ENCODE data around the gene MYBPC1. TPM values are rescaled to one million over a fixed set of nuclear protein-coding genes. Genes with fewer than 3 reads are reported as not detected.

MYBPC1 gene
- polyA plus RNA-seq, 3 donors from 2014 or later: not detected

DNA sequence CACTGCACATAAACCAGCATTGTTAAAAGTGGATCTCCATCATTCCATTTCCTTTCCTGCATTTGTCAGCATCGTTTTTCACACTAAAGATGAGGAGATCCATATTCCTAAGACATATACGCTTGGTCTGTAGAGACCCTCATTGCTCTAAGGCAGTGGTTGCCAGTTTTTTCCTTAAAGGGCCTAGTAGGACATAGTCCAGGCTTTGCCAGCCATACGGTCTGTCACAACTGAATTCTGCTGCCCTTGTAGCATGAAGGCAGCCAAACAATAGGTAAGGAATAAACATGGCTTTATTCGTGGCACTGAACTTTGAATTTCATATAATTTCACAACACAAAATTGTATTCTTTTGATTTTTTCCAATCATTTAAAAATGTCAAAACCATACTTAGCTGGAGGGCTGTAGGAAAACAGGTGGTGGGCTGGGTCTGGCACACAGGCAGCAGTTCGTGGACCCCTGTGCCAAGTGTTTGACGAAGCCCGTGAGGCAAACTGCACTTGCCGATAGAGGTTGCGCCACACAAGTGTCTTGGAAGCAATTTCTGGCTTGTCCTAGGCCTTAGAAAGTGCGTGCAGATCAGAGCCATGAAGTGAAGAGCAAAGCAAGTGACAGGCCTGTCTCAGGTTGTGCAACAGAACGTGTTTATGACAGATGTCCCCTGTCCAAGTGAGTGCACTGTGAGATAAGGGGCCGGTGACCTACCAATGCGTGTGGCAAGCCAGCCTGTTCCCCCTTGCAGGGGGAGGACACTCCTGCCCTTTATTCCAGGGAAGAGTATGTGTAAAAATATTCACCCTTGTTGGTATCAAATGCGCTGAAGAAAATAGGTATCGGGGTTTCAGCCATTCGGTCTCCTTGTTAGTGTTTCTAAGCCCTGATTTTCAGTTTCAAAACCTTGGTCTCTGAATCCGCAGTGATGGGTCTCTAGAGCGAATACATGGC lies 101.8 kb downstream of the MYBPC1 start:
- Mint-ChIP-seq H3K27ac (peak overlapping the region; percentile 72 to 92 (median 84)), H3K9me3 (no peaks in the 10 kb centered on the region), H3K4me3 (peak overlapping the region; percentile 91 to 93 (median 93)), H3K36me3 (no peaks in the 10 kb centered on the region), H3K4me1 (peaks cover 17 to 19% of the 10 kb centered on the region in 2 donors), H3K27me3 (ENCODE audit: low read depth in 3 of 3) (peaks cover 2 to 6% (median 3%) of the 10 kb centered on the region in 3 donors)
- DNase-seq: no peak

DNA sequence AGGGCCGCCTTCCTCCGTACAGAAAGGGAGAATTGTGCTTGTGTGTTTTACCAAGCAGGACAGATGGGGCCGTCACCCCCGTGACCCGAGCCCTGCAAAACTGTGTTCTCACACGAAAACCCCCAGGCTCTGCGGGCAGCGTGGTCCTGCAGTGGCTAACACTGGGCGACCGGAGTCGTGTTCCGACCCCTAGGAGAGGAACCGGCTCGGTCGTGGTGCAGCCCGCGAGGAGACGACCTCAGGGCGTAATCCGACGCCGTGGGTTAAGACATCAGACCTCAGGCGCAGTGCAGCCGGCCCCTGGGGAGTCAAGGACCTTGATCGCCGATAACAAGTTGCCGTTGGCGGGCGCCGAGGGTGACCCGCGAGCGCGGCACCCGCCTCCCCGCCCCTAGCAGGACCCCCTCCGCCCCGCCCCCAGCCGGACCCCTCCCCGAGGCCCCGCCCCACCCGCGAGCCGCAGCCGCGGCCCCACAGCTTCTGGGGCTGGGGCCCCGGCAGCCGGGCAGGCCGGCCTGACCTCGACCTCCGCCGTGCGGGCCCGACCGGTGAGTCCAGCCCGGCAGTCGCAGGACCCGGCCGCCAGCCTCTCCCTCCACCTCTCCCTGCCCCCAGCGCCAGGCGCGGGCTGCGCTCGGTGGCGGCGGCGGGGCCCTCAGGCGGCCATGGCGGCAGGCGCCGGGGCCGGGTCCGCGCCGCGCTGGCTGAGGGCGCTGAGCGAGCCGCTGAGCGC lies 102.6 kb downstream of the MYBPC1 start, which contains the start of gene CHPT1:
TSS of gene CHPT1 (plus strand) at position 444 of the 733 bp plus-strand sequence. CDS start at position 666, 222 bp downstream.
- Mint-ChIP-seq H3K36me3 (no peaks in the 10 kb centered on the region), H3K4me3 (peak within 1 kb of the TSS; percentile 91 to 93 (median 93)), H3K27me3 (ENCODE audit: low read depth in 3 of 3) (peaks cover 2 to 6% (median 3%) of the 10 kb centered on the region in 3 donors), H3K4me1 (peaks cover 17 to 19% of the 10 kb centered on the region in 2 donors), H3K9me3 (no peaks in the 10 kb centered on the region), H3K27ac (peak within 1 kb of the TSS; percentile 72 to 92 (median 84))
- peak; percentile 72 to 74 (median 72) for DNase-seq

DNA sequence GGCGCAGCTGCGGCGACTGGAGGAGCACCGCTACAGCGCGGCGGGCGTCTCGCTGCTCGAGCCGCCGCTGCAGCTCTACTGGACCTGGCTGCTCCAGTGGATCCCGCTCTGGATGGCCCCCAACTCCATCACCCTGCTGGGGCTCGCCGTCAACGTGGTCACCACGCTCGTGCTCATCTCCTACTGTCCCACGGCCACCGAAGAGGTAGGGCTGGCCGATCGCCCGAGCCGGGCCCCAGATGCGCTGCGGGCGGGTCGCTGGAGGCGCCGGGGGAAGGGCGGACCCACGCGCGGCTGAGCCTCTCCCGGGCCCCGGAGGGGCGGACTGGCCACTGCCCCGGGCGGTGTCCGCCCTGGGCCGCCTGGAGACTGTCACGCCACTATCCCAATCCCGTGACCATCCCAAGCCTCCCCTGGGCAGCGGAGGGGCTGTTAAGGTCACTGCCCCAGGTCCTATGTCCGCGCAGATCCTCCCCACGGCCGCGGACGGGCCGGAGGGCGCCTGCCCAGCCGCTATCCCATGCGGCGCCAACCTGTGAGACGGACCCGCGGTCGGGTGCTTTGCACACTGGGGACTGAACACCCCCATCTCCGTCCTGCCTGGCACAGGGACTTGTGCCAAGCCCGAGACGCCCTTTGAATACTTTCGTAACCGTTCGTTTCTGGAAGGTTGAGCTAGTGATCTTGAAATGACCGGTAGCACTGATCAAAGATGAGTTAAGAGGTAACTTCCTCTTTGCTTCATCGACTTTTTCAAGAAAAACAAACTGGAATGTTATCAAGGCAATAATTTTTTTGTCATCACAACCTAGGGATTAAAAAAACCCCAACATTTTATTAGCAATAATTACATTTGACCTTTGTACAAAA lies 103.4 kb downstream of the MYBPC1 start:
- H3K4me3 Mint-ChIP-seq: peak overlapping the region; percentile 84 to 93 (median 90)
- H3K4me1 Mint-ChIP-seq: peaks cover 17 to 19% of the 10 kb centered on the region in 2 donors
- H3K9me3 Mint-ChIP-seq: no peaks in the 10 kb centered on the region
- peaks cover 2 to 3% (median 3%) of the 10 kb centered on the region in 3 donors for H3K27me3 Mint-ChIP-seq (ENCODE audit: low read depth in 3 of 3)
- peak overlapping the region; percentile 14 to 85 (median 76) for H3K27ac Mint-ChIP-seq
- peak; percentile 13 to 21 (median 13) for DNase-seq
- H3K36me3 Mint-ChIP-seq: no peaks in the 10 kb centered on the region

DNA sequence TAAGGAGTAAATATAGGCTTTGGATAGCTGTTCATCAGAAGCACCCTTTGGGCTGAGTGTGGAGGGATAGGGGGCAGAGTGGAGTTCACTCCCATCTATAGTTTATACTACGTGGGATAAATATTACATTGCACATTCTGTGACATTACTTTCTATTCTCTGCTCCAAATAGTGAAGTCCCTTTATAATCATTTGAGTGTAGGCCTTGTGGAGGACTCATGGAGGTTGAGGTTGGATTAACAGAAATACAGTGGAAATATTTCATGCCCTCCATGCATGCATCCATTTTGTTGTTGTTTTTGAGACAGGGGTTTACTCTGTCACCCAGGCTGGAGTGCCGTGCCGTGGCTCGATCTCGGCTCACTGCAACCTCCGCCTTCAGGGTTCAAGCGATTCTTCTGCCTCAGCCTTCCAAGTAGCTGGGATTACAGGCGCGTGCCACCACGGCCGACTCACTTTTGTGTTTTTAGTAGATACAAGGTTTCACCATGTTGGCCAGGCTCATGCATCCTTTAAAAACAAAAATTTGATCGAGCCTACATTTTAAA lies 104.1 kb downstream of the MYBPC1 start:
- Mint-ChIP-seq H3K4me1 (peaks cover 17 to 19% of the 10 kb centered on the region in 2 donors), H3K9me3 (no peaks in the 10 kb centered on the region), H3K4me3 (peak overlapping the region; percentile 82 to 93 (median 90)), H3K36me3 (no peaks in the 10 kb centered on the region), H3K27me3 (ENCODE audit: low read depth in 3 of 3) (peaks cover 2 to 3% (median 3%) of the 10 kb centered on the region in 3 donors), H3K27ac (peak overlapping the region in 5 of 6 donors; percentile 14 to 85 (median 79))
- DNase-seq: no peak

DNA sequence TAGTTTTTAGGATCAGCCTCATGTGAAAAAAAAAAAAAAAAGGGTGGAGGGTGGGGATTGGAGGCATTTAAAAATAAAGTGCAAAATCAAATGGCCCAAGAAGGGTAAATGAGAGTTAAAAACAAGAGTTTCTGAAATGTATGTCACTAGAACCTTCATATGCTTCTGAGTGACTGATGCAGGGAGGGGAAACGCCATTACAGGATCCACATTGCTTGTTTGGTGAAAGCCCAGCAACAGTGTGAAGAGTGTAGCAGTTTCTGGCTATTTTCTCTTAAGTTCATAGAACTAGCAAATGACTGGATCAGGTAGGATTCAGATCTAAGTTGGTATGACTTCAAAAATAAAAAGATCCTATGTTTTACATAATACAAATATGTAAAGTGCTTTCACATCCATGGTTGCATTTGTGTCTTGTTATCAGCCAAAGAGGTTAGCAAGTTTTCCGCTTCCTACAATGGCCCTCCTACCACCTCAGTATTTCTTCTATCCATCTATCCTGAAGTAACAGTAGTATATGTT lies 105.6 kb downstream of the MYBPC1 start:
- Mint-ChIP-seq H3K4me3 (no peak overlapping the region), H3K27ac (no peak overlapping the region), H3K36me3 (no peaks in the 10 kb centered on the region), H3K9me3 (no peaks in the 10 kb centered on the region), H3K4me1 (peaks cover 17 to 19% of the 10 kb centered on the region in 2 donors), H3K27me3 (ENCODE audit: low read depth in 3 of 3) (peaks cover 2 to 3% (median 3%) of the 10 kb centered on the region in 3 donors)
- DNase-seq: no peak

DNA sequence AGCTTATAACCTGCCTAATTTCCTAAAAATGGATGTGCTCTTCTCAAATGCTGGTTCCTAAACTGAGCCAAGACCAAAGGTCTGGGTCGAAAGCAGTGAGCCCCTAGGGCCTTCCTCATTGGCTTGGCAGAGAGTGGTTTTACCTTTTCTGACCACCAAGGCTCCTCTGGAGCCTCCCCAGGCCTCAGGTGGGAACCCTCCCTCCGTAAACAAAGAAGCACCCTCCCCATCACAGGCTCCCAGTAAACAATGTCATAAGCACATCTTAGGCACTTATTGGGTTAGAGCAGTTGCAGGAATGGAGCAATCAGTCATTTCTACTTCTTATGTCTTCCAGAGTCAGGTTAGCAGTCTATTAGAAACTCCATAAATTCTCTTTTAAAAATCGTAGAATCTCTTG lies 108.7 kb downstream of the MYBPC1 start:
- H3K9me3 Mint-ChIP-seq: no peaks in the 10 kb centered on the region
- H3K27ac Mint-ChIP-seq: no peak overlapping the region
- no peak for DNase-seq
- peaks cover 5% of the 10 kb centered on the region in 2 donors for H3K4me1 Mint-ChIP-seq
- no peak overlapping the region for H3K4me3 Mint-ChIP-seq
- peaks cover 0 to 2% (median 0%) of the 10 kb centered on the region in 3 donors for H3K27me3 Mint-ChIP-seq (ENCODE audit: low read depth in 3 of 3)
- no peaks in the 10 kb centered on the region for H3K36me3 Mint-ChIP-seq

DNA sequence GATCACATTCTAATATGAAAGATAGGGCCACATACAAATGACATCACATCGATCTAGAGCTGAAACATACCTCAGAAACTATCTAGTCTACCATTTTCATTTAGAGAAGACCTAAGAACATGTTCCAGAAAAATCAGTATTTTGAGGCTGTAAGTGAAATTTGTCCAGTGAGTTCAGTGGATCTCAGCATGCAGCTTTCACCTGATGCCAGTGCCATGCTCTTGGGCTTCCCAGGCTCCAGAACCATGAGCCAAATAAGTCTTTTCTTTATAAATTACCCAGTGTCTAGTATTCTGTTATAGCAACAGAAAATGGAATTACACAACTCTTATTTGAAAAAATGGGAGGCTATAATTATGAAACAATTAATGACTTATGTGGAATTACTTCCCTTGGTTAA lies 111.6 kb downstream of the MYBPC1 start:
- H3K27ac Mint-ChIP-seq: no peak overlapping the region
- DNase-seq: no peak
- H3K36me3 Mint-ChIP-seq: no peaks in the 10 kb centered on the region
- H3K9me3 Mint-ChIP-seq: no peaks in the 10 kb centered on the region
- no peak overlapping the region for H3K4me3 Mint-ChIP-seq
- H3K27me3 Mint-ChIP-seq (ENCODE audit: low read depth in 3 of 3): no peaks in the 10 kb centered on the region
- peaks cover 8 to 11% of the 10 kb centered on the region in 2 donors for H3K4me1 Mint-ChIP-seq

DNA sequence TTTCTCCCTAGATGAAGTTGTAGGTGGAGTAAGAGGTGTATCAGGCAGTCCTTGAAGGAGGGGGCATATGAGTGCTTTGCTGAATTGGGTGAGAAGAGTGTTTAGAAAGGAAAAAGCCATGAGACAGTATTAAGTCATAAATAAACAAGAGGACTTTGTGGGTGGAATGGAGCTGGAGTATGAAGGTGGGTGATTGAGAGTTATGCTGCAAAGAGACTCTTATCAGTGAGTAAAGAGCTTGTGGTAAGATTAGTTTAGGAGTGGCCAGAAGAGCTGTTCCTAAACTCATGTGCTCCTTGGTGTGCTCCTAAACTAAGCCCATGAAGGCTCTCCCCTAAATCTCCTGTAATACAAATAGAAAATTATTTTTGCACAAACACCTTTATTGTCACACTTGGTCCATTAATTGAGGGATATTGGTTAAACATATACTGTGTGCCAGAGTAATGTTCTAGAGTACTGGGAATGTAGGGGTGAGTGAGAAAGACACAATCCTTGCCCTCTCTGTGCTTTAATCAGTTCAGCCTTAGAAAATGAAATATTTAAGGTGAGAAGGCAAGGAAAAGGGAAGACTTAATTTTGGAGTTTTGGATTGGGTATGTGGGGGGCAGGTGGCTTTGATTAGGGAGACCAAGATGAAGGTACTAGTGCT lies 112.5 kb downstream of the MYBPC1 start:
- Mint-ChIP-seq H3K4me3 (no peak overlapping the region), H3K9me3 (no peaks in the 10 kb centered on the region), H3K36me3 (no peaks in the 10 kb centered on the region), H3K27ac (peak overlapping the region in 1 of 6 donors; percentile 20), H3K27me3 (ENCODE audit: low read depth in 3 of 3) (no peaks in the 10 kb centered on the region), H3K4me1 (peaks cover 8 to 11% of the 10 kb centered on the region in 2 donors)
- no peak for DNase-seq

DNA sequence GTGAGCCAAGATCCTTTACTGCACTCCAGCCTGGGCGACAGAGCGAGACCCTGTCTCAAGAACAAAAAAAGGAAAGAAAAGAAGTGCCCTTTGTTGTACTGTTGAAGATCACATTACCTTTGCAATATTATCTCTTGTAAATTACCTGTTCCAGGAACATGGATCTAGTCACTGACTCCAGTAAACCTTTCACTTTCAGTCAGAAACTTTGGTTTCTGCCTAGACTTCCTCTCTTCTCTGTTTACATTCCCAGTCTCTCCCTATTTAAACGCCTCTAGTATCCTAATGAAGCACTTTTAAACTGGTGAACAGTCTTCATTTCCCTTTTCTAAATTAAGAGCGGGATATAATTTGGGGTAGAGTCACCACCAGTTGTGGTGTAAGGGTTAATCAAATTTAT lies 115.5 kb downstream of the MYBPC1 start:
- Mint-ChIP-seq H3K36me3 (no peaks in the 10 kb centered on the region), H3K9me3 (no peaks in the 10 kb centered on the region), H3K27ac (no peak overlapping the region), H3K27me3 (ENCODE audit: low read depth in 3 of 3) (no peaks in the 10 kb centered on the region), H3K4me3 (no peak overlapping the region), H3K4me1 (peaks cover 8 to 11% of the 10 kb centered on the region in 2 donors)
- DNase-seq: no peak

DNA sequence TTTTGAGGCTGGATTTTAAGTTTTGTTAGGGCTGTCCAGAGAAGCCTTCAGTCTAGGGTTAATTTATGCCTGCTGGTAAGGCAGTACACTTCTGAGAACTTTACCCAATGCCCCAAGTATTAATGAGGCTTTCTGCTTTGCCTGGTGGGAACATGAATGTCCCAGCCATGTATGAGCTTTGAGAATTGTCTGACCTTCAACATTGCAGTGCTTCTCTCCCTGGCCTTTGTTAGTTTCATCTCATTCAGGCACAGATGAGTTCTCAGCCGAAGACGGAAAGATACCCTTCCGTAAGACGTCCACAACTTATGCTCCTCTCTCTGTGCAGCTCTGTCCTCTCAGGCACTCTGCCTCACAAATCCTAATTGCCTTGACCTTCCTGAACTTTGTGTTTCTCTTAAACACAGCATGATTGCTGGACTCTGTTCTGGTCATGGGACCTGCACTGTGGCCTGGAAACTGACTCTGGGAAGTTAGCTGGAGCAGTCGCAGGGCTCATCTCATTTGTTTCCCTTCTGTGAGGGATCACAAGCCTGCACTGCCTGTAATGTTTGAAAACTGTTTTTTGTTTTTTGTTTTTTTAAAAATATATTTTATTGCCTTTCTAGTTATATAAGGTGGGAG lies 118.4 kb downstream of the MYBPC1 start:
- no peaks in the 10 kb centered on the region for H3K27me3 Mint-ChIP-seq (ENCODE audit: low read depth in 3 of 3)
- peaks cover 8 to 11% of the 10 kb centered on the region in 2 donors for H3K4me1 Mint-ChIP-seq
- no peak for DNase-seq
- H3K36me3 Mint-ChIP-seq: peaks cover 0 to 5% (median 2%) of the 10 kb centered on the region in 3 donors
- peak overlapping the region in 1 of 6 donors; percentile 6 for H3K27ac Mint-ChIP-seq
- no peaks in the 10 kb centered on the region for H3K9me3 Mint-ChIP-seq
- no peak overlapping the region for H3K4me3 Mint-ChIP-seq

DNA sequence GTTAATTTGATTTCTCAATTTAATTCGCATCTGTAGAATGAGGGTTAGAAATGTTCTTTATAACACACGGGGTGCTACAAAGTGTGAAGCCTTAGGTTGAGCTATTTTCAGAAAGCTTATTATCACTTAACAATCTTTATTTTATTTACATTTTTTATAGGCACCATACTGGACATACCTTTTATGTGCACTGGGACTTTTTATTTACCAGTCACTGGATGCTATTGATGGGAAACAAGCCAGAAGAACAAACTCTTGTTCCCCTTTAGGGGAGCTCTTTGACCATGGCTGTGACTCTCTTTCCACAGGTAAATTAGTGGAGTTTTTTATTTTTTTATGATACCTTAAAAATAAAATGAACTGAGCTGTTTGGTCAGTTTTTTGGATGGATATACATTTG lies 119.2 kb downstream of the MYBPC1 start:
- DNase-seq: no peak
- Mint-ChIP-seq H3K36me3 (peaks cover 0 to 5% (median 2%) of the 10 kb centered on the region in 3 donors), H3K4me3 (no peak overlapping the region), H3K27me3 (ENCODE audit: low read depth in 3 of 3) (no peaks in the 10 kb centered on the region), H3K27ac (no peak overlapping the region), H3K9me3 (no peaks in the 10 kb centered on the region), H3K4me1 (peaks cover 8 to 10% of the 10 kb centered on the region in 2 donors)

DNA sequence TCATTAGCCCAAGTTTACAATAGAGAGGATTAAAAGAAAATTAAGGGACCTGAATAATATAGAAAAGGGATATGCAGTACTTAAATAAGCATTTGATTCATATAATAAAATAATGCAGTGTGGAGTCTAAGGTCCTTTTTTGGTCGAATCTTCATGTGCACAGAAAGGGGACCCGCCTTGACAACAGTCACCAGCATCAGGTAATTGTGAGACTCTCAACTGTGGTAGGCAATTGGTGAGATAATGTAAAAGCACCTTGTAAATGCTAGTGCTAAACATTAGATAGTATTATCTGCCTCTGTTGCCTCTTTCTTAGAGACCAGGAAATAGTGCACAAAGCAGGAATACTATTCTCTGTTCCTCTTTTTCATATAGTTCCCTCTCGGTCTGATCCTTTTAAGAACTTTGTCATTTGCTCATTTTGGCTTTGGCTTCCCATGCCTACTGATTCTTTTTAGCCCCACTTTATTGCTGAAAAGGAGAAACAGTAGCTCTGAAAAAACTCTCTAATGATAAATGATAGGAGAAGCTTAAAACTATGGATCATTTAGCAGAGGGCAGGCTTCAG lies 120.2 kb downstream of the MYBPC1 start:
- H3K9me3 Mint-ChIP-seq: no peaks in the 10 kb centered on the region
- no peak overlapping the region for H3K27ac Mint-ChIP-seq
- DNase-seq: no peak
- H3K4me1 Mint-ChIP-seq: no peaks in the 10 kb centered on the region
- no peaks in the 10 kb centered on the region for H3K27me3 Mint-ChIP-seq (ENCODE audit: low read depth in 3 of 3)
- no peak overlapping the region for H3K4me3 Mint-ChIP-seq
- H3K36me3 Mint-ChIP-seq: peaks cover 0 to 5% (median 2%) of the 10 kb centered on the region in 3 donors
